ENCODE measurements around the gene AFF3.

AFF3 gene

GRCh38 chr2:100046961-100047947 is 95.1 kb downstream of the AFF3 start:
- ChIA-PET CTCF (no interaction called here), POLR2A (no interaction called here)
- no peak for TF ChIP-seq SP1 (IDR thresholded peaks at IDR 0.05)
- TF ChIP-seq TARDBP (IDR thresholded peaks at IDR 0.05): no peak
- no peak for TF ChIP-seq ELF4 (IDR thresholded peaks at IDR 0.05)
- no peak for TF ChIP-seq FOXA1 (IDR thresholded peaks at IDR 0.05)
- TF ChIP-seq LEF1 (IDR thresholded peaks at IDR 0.05; ENCODE audit: borderline replicate concordance): no peak
- no peak for TF ChIP-seq L3MBTL2 (conservative IDR thresholded peaks at IDR 0.05)
- TF ChIP-seq, protein P1, sequence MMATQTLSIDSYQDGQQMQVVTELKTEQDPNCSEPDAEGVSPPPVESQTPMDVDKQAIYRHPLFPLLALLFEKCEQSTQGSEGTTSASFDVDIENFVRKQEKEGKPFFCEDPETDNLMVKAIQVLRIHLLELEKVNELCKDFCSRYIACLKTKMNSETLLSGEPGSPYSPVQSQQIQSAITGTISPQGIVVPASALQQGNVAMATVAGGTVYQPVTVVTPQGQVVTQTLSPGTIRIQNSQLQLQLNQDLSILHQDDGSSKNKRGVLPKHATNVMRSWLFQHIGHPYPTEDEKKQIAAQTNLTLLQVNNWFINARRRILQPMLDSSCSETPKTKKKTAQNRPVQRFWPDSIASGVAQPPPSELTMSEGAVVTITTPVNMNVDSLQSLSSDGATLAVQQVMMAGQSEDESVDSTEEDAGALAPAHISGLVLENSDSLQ (IDR thresholded peaks at IDR 0.05): no peak
- TF ChIP-seq HDGF (IDR thresholded peaks at IDR 0.05; ENCODE audit: borderline replicate concordance): no peak
- no peak for TF ChIP-seq BHLHE40 (IDR thresholded peaks at IDR 0.05; ENCODE audit: borderline replicate concordance)
- no peak for TF ChIP-seq FOXK2 (IDR thresholded peaks at IDR 0.05)
- TF ChIP-seq ZNF384 (IDR thresholded peaks at IDR 0.05): no peak
- TF ChIP-seq CTBP1 (IDR thresholded peaks at IDR 0.05; ENCODE audit: borderline replicate concordance): no peak
- DNase-seq (ENCODE audit: extremely low spot score): no peak

DNA sequence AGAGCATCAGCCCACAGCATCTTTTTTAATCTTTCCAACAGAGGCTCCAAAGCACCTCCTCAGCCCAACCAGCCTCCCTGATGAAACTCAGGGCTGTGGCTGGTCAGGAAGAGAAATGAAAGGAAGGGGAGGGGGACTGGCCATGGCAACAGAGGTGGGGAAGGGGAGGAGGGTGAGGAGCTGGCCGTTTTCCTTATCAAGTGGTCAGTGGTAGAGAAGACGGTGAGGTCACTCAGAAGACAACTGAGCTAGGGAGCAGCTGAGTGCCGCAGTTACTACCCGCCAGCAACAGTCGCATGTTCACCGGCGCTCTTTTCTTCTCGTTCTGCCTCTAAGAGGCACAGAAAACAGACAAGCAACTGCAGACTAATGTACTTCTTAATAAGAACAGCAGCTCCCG is 97.4 kb downstream of the AFF3 start:
- CTCF ChIA-PET: interaction anchor here (0.8 kb wide), 1 partner anchor 39 kb away, joined by 3 read pairs; no protein-coding TSS in a partner anchor
- DNase-seq (ENCODE audit: extremely low spot score): no peak
- POLR2A ChIA-PET: no interaction called here
- TF ChIP-seq HDGF (IDR thresholded peaks at IDR 0.05; ENCODE audit: borderline replicate concordance) (no peak), BHLHE40 (IDR thresholded peaks at IDR 0.05; ENCODE audit: borderline replicate concordance) (no peak), LEF1 (IDR thresholded peaks at IDR 0.05; ENCODE audit: borderline replicate concordance) (no peak), TARDBP (IDR thresholded peaks at IDR 0.05) (no peak), FOXM1 (IDR thresholded peaks at IDR 0.05; ENCODE audit: borderline replicate concordance) (no peak), ZNF384 (IDR thresholded peaks at IDR 0.05) (no peak), NFRKB (IDR thresholded peaks at IDR 0.05) (no peak), SUZ12 (IDR thresholded peaks at IDR 0.05) (no peak), ELF4 (IDR thresholded peaks at IDR 0.05) (no peak), L3MBTL2 (conservative IDR thresholded peaks at IDR 0.05) (no peak), ARNT (IDR thresholded peaks at IDR 0.05) (no peak), FOXK2 (IDR thresholded peaks at IDR 0.05) (no peak), CTBP1 (IDR thresholded peaks at IDR 0.05; ENCODE audit: borderline replicate concordance) (no peak), FOXA1 (IDR thresholded peaks at IDR 0.05) (no peak), SP1 (IDR thresholded peaks at IDR 0.05) (no peak)
- TF ChIP-seq, protein P1 (IDR thresholded peaks at IDR 0.05): no peak

- ChIA-PET CTCF (no interaction called here), POLR2A (no interaction called here)
- TF ChIP-seq LEF1 (IDR thresholded peaks at IDR 0.05; ENCODE audit: borderline replicate concordance) (no peak), TARDBP (IDR thresholded peaks at IDR 0.05) (no peak), NFRKB (IDR thresholded peaks at IDR 0.05) (no peak), BHLHE40 (IDR thresholded peaks at IDR 0.05; ENCODE audit: borderline replicate concordance) (no peak), L3MBTL2 (conservative IDR thresholded peaks at IDR 0.05) (no peak), SUZ12 (IDR thresholded peaks at IDR 0.05) (no peak), FOXM1 (IDR thresholded peaks at IDR 0.05; ENCODE audit: borderline replicate concordance) (no peak), ZNF384 (IDR thresholded peaks at IDR 0.05) (no peak), CTBP1 (IDR thresholded peaks at IDR 0.05; ENCODE audit: borderline replicate concordance) (no peak), ARNT (IDR thresholded peaks at IDR 0.05) (no peak), FOXA1 (IDR thresholded peaks at IDR 0.05) (no peak), ELF4 (IDR thresholded peaks at IDR 0.05) (no peak)
- TF ChIP-seq, protein P1 (IDR thresholded peaks at IDR 0.05): no peak
- DNase-seq (ENCODE audit: extremely low spot score): no peak
Observed at GRCh38 chr2:100043891-100044255, 98.5 kb downstream of the AFF3 start.

DNA sequence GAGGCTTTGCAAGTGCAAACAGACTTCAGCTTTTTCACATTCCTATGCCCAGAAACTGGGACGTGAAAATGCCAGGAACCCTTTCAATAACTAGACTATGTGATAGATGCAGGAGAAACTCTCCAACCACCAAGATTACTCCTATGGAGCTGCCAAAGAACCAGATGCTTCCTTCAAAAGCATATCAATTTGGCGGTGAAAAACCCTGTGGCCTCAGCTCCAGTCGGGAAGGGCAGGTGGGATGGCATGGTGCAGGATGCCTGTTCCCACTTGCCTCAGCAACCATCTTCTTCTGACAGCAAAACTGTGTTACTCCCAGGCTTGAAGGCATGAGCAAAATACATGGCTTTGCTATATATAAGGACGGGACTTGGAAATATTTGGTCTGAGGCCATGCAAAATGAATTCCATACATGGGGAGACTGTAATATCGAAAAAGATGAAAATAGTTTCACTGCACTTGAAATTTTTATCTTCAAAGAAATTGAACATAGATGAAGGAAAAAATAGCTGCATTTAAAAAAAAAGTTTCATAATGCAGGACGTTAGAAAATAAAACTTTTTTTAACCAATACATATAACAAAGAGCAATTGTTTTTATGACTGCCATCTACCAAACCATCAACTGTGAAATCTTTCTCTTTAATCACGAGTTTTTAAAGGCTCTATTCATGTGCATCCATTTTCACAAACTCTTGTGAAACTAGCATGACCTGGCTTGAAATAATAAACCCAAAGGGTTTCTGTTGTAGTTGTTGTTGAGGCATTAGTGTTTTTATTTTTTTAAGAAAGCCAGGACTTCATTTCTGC is 99.1 kb downstream of the AFF3 start:
- TF ChIP-seq HDGF (IDR thresholded peaks at IDR 0.05; ENCODE audit: borderline replicate concordance) (no peak), CTBP1 (IDR thresholded peaks at IDR 0.05; ENCODE audit: borderline replicate concordance) (no peak), FOXM1 (IDR thresholded peaks at IDR 0.05; ENCODE audit: borderline replicate concordance) (no peak), LEF1 (IDR thresholded peaks at IDR 0.05; ENCODE audit: borderline replicate concordance) (no peak), BHLHE40 (IDR thresholded peaks at IDR 0.05; ENCODE audit: borderline replicate concordance) (no peak), FOXK2 (IDR thresholded peaks at IDR 0.05) (no peak), FOXA1 (IDR thresholded peaks at IDR 0.05) (no peak), NFRKB (IDR thresholded peaks at IDR 0.05) (no peak), L3MBTL2 (conservative IDR thresholded peaks at IDR 0.05) (no peak), ZNF384 (IDR thresholded peaks at IDR 0.05) (no peak), ELF4 (IDR thresholded peaks at IDR 0.05) (no peak), SUZ12 (IDR thresholded peaks at IDR 0.05) (no peak), SP1 (IDR thresholded peaks at IDR 0.05) (no peak), ARNT (IDR thresholded peaks at IDR 0.05) (no peak), TARDBP (IDR thresholded peaks at IDR 0.05) (no peak)
- TF ChIP-seq, protein P1 (IDR thresholded peaks at IDR 0.05): no peak
- ChIA-PET CTCF (interaction anchor here (0.7 kb wide), 2 partner anchors 18 to 1598 kb away, joined by 6 read pairs; no protein-coding TSS in a partner anchor), POLR2A (no interaction called here)
- DNase-seq (ENCODE audit: extremely low spot score): no peak

Measured in HEK293T (cell line).